ENCODE measurements around the gene ZNF230.

ZNF230 gene

DNA sequence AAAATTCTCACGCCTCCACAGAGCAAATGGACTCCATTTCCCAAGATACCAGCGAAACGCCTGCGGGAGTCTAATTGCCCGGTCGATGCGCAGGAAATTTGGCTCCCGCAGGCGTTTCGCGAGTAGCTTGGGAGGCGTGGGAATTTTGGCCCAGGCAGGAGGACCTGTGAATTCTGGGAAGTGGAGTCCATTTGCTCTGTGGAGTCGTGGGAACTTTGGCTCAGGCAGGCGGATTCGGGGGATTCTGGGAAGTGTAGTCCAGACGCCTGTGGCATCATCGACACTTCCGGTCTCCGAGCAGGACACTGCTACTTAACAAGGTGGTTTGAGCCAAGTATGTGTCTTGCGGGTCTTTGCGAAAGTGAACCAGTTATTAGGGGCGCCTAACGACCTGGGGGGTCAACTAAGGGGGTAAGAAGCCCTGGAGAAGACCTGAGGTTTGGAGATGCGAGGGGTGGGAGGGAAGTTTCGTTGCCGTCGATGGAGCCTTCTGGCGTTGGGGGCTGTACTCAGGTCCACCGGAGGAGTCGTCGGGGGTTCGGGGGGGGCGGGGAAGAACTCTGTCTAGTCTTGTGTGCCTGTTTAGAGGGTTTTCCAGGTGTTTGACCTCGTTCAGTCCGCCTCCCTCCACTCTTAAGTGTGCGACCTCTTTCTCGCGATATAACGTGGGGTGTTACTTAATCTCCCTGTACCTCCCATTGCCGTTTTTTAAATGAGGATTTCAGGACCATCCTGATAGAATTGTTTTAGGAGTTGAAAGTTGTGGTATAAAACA is 18.7 kb upstream of the ZNF230 start, which contains the start of gene ZNF155 (continued):
- TF ChIP-seq, protein P1, sequence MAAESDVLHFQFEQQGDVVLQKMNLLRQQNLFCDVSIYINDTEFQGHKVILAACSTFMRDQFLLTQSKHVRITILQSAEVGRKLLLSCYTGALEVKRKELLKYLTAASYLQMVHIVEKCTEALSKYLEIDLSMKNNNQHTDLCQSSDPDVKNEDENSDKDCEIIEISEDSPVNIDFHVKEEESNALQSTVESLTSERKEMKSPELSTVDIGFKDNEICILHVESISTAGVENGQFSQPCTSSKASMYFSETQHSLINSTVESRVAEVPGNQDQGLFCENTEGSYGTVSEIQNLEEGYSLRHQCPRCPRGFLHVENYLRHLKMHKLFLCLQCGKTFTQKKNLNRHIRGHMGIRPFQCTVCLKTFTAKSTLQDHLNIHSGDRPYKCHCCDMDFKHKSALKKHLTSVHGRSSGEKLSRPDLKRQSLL (tag by site-specific recombination; IDR thresholded peaks at IDR 0.05), result peak; percentile 73; the same call in 1 of the 2 replicates
- TF ChIP-seq FEZF1 (tag by site-specific recombination; IDR thresholded peaks at IDR 0.05) (no peak), BCL11A (tag by site-specific recombination; IDR thresholded peaks at IDR 0.05; ENCODE audit: low read depth) (0 out of 2 replicates have a peak, but pooled peaks have one; percentile 52), ZFP69B (tag by site-specific recombination; IDR thresholded peaks at IDR 0.05) (peak; percentile 8; the same call in 1 of the 2 replicates), ZNF19 (tag by site-specific recombination; IDR thresholded peaks at IDR 0.05; ENCODE audit: low read depth) (no peak), ZNF311 (tag by site-specific recombination; IDR thresholded peaks at IDR 0.05; ENCODE audit: borderline replicate concordance) (no peak), ZNF777 (tag by site-specific recombination; IDR thresholded peaks at IDR 0.05; ENCODE audit: borderline replicate concordance) (peak; percentile 100), EGR2 (tag by site-specific recombination; IDR thresholded peaks at IDR 0.05; ENCODE audit: low read depth) (peak; percentile 88), ZNF37A (tag by site-specific recombination; IDR thresholded peaks at IDR 0.05) (0 out of 2 replicates have a peak, but pooled peaks have one; percentile 48), YY2 (tag by site-specific recombination; IDR thresholded peaks at IDR 0.05) (peak; percentile 77), ZBTB48 (tag by site-specific recombination; IDR thresholded peaks at IDR 0.05) (0 out of 2 replicates have a peak, but pooled peaks have one; percentile 17), ZNF24 (tag by site-specific recombination; IDR thresholded peaks at IDR 0.05) (peak; percentile 39; the same call in 1 of the 2 replicates), ZNF843 (tag by site-specific recombination; IDR thresholded peaks at IDR 0.05) (peak; percentile 16; the same call in 1 of the 2 replicates), ZNF629 (tag by site-specific recombination; IDR thresholded peaks at IDR 0.05) (peak; percentile 82), ZNF138 (tag by site-specific recombination; IDR thresholded peaks at IDR 0.05; ENCODE audit: borderline replicate concordance) (no peak), ZNF610 (tag by site-specific recombination; IDR thresholded peaks at IDR 0.05; ENCODE audit: borderline replicate concordance) (0 out of 2 replicates have a peak, but pooled peaks have one; percentile 21), ZEB2 (tag by site-specific recombination; IDR thresholded peaks at IDR 0.05) (peak; percentile 70), ZFP37 (tag by site-specific recombination; IDR thresholded peaks at IDR 0.05) (peak; percentile 49; the same call in 1 of the 2 replicates), ZNF335 (tag by site-specific recombination; conservative IDR thresholded peaks at IDR 0.05) (peak; percentile 99), SP3 (tag by site-specific recombination; IDR thresholded peaks at IDR 0.05) (peak; percentile 96), ZNF221 (tag by site-specific recombination; IDR thresholded peaks at IDR 0.05; ENCODE audit: borderline replicate concordance) (0 out of 2 replicates have a peak, but pooled peaks have one; percentile 6), ZNF211 (tag by site-specific recombination; IDR thresholded peaks at IDR 0.05; ENCODE audit: low read depth) (no peak), ZNF2 (tag by site-specific recombination; IDR thresholded peaks at IDR 0.05) (peak; percentile 85), ZNF664 (tag by site-specific recombination; IDR thresholded peaks at IDR 0.05) (0 out of 2 replicates have a peak, but pooled peaks have one; percentile 6), ZNF324 (tag by site-specific recombination; IDR thresholded peaks at IDR 0.05) (peak; percentile 61; the same call in 1 of the 2 replicates), ZBTB17 (tag by site-specific recombination; IDR thresholded peaks at IDR 0.05) (peak; percentile 100), YY1 (tag by site-specific recombination; IDR thresholded peaks at IDR 0.05) (peak; percentile 72; the same call in 1 of the 2 replicates), IKZF3 (tag by site-specific recombination; IDR thresholded peaks at IDR 0.05) (peak; percentile 100)
- TF ChIP-seq, protein P2, sequence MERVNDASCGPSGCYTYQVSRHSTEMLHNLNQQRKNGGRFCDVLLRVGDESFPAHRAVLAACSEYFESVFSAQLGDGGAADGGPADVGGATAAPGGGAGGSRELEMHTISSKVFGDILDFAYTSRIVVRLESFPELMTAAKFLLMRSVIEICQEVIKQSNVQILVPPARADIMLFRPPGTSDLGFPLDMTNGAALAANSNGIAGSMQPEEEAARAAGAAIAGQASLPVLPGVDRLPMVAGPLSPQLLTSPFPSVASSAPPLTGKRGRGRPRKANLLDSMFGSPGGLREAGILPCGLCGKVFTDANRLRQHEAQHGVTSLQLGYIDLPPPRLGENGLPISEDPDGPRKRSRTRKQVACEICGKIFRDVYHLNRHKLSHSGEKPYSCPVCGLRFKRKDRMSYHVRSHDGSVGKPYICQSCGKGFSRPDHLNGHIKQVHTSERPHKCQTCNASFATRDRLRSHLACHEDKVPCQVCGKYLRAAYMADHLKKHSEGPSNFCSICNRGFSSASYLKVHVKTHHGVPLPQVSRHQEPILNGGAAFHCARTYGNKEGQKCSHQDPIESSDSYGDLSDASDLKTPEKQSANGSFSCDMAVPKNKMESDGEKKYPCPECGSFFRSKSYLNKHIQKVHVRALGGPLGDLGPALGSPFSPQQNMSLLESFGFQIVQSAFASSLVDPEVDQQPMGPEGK (tag by site-specific recombination; IDR thresholded peaks at IDR 0.05), result peak; percentile 89
- TF ChIP-seq, protein P3, sequence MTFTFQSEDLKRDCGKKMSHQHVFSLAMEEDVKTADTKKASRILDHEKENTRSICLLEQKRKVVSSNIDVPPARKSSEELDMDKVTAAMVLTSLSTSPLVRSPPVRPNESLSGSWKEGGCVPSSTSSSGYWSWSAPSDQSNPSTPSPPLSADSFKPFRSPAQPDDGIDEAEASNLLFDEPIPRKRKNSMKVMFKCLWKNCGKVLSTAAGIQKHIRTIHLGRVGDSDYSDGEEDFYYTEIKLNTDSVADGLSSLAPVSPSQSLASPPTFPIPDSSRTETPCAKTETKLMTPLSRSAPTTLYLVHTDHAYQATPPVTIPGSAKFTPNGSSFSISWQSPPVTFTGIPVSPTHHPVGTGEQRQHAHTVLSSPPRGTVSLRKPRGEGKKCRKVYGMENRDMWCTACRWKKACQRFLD (tag by site-specific recombination; IDR thresholded peaks at IDR 0.05), result no peak
- TF ChIP-seq, protein P4, sequence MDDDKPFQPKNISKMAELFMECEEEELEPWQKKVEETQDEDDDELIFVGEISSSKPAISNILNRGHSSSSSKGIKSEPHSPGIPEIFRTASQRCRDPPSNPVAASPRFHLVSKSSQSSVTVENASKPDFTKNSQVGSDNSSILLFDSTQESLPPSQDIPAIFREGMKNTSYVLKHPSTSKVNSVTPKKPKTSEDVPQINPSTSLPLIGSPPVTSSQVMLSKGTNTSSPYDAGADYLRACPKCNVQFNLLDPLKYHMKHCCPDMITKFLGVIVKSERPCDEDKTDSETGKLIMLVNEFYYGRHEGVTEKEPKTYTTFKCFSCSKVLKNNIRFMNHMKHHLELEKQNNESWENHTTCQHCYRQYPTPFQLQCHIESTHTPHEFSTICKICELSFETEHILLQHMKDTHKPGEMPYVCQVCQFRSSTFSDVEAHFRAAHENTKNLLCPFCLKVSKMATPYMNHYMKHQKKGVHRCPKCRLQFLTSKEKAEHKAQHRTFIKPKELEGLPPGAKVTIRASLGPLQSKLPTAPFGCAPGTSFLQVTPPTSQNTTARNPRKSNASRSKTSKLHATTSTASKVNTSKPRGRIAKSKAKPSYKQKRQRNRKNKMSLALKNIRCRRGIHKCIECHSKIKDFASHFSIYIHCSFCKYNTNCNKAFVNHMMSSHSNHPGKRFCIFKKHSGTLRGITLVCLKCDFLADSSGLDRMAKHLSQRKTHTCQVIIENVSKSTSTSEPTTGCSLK (tag by site-specific recombination; IDR thresholded peaks at IDR 0.05), result no peak
- TF ChIP-seq, protein P5, sequence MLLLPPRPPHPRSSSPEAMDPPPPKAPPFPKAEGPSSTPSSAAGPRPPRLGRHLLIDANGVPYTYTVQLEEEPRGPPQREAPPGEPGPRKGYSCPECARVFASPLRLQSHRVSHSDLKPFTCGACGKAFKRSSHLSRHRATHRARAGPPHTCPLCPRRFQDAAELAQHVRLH (tag by site-specific recombination; IDR thresholded peaks at IDR 0.05), result peak; percentile 92
